Activated CD4-positive, alpha-beta memory T cell treated with anti-CD3 and anti-CD28 coated beads for 36 hours (primary cell): ENCODE results near the gene PDE4DIP. TPM values are rescaled to one million over a fixed set of nuclear protein-coding genes. Genes with fewer than 3 reads are reported as not detected.
"Not testable (repeated sequence)": the region's sequence is repeated elsewhere in the genome, so short reads cannot be mapped to it uniquely, and the experiment has no call there.

ENCODE experiments used
- CTCF ChIA-PET: fragments of 350-600 bp; sonication (Branson Sonifier 250); formaldehyde crosslinking; loops from one replicate; lab custom pipeline; 2021; ENCODE audit warnings: antibody characterized with exemption, inconsistent platforms; lab: Charles Lee
- POLR2A ChIA-PET: fragments of 350-600 bp; sonication (Branson Sonifier 250); formaldehyde crosslinking; loops from one replicate; lab custom pipeline; 2021; ENCODE audit warnings: antibody characterized with exemption; lab: Charles Lee
- DNase-seq: peaks from one replicate; pipeline ENCODE4 v3.0.0-alpha.2; 2020
- H3K27ac Mint-ChIP-seq: one replicate; pipeline ENCODE4 v1.8.0; 2021; ENCODE audit warnings: mixed read lengths
- H3K27me3 Mint-ChIP-seq: one replicate; pipeline ENCODE4 v1.8.0; 2021; ENCODE audit warnings: mixed read lengths
- H3K36me3 Mint-ChIP-seq: one replicate; pipeline ENCODE4 v1.8.0; 2021; ENCODE audit warnings: mixed read lengths
- H3K4me1 Mint-ChIP-seq: one replicate; pipeline ENCODE4 v1.8.0; 2021; ENCODE audit warnings: low read depth, mixed read lengths
- H3K4me3 Mint-ChIP-seq: one replicate; pipeline ENCODE4 v1.8.0; 2021; ENCODE audit warnings: mild to moderate bottlenecking, mixed read lengths
- H3K9me3 Mint-ChIP-seq: one replicate; pipeline ENCODE4 v1.8.0; 2021; ENCODE audit warnings: mixed read lengths
- intact Hi-C: fragments of 100-400 bp; cut with micrococcal nuclease; formaldehyde crosslinking; loops from one replicate; pipeline ENCODE4 v1.15.1; 2023
- total RNA-seq, 2 experiments: library from RNA; stranded (reverse); gene quantifications; one replicate each; pipeline ENCODE4 v1.2.3, GENCODE V29; 2021

The PDE4DIP gene
- total RNA-seq, 2 experiments from 2014 or later = 24.3 to 25.3 TPM

- H3K27me3 Mint-ChIP-seq, intact Hi-C loops, DNase-seq, H3K27ac Mint-ChIP-seq, H3K4me3 Mint-ChIP-seq, CTCF ChIA-PET, H3K9me3 Mint-ChIP-seq, H3K36me3 Mint-ChIP-seq, H3K4me1 Mint-ChIP-seq, POLR2A ChIA-PET: not testable (repeated sequence)
Measured at GRCh38 chr1:148850840-148851239, 6.6 kb downstream of the PDE4DIP start.

- H3K4me3 Mint-ChIP-seq, H3K9me3 Mint-ChIP-seq, H3K36me3 Mint-ChIP-seq, H3K27me3 Mint-ChIP-seq, DNase-seq, CTCF ChIA-PET, H3K27ac Mint-ChIP-seq, intact Hi-C loops, H3K4me1 Mint-ChIP-seq, POLR2A ChIA-PET: not testable (repeated sequence)
Measured at GRCh38 chr1:148851684-148852083, 7.5 kb downstream of the PDE4DIP start.

GRCh38 chr1:148853363-148853762 lies 9.1 kb downstream of the PDE4DIP start:
- H3K4me3 Mint-ChIP-seq, H3K27ac Mint-ChIP-seq, intact Hi-C loops, CTCF ChIA-PET, H3K4me1 Mint-ChIP-seq, H3K36me3 Mint-ChIP-seq, H3K9me3 Mint-ChIP-seq, H3K27me3 Mint-ChIP-seq, POLR2A ChIA-PET, DNase-seq: not testable (repeated sequence)

GRCh38 chr1:148854063-148854462 lies 9.8 kb downstream of the PDE4DIP start:
- intact Hi-C loops, POLR2A ChIA-PET, H3K9me3 Mint-ChIP-seq, H3K27ac Mint-ChIP-seq, H3K36me3 Mint-ChIP-seq, H3K27me3 Mint-ChIP-seq, H3K4me1 Mint-ChIP-seq, H3K4me3 Mint-ChIP-seq, CTCF ChIA-PET, DNase-seq: not testable (repeated sequence)

GRCh38 chr1:148855367-148855766 lies 11.1 kb downstream of the PDE4DIP start:
- H3K4me3 Mint-ChIP-seq, intact Hi-C loops, CTCF ChIA-PET, H3K9me3 Mint-ChIP-seq, H3K27me3 Mint-ChIP-seq, H3K4me1 Mint-ChIP-seq, POLR2A ChIA-PET, DNase-seq, H3K27ac Mint-ChIP-seq, H3K36me3 Mint-ChIP-seq: not testable (repeated sequence)

GRCh38 chr1:148860049-148860448 lies 15.8 kb downstream of the PDE4DIP start:
- H3K4me1 Mint-ChIP-seq, POLR2A ChIA-PET, intact Hi-C loops, H3K9me3 Mint-ChIP-seq, H3K36me3 Mint-ChIP-seq, H3K27ac Mint-ChIP-seq, CTCF ChIA-PET, H3K4me3 Mint-ChIP-seq, H3K27me3 Mint-ChIP-seq, DNase-seq: not testable (repeated sequence)

GRCh38 chr1:148860579-148861259 lies 16.5 kb downstream of the PDE4DIP start:
- H3K9me3 Mint-ChIP-seq, DNase-seq, H3K27ac Mint-ChIP-seq, H3K27me3 Mint-ChIP-seq, intact Hi-C loops, H3K36me3 Mint-ChIP-seq, H3K4me1 Mint-ChIP-seq, POLR2A ChIA-PET, CTCF ChIA-PET, H3K4me3 Mint-ChIP-seq: not testable (repeated sequence)

GRCh38 chr1:148862590-148862989 lies 18.4 kb downstream of the PDE4DIP start:
- H3K36me3 Mint-ChIP-seq, H3K4me1 Mint-ChIP-seq, DNase-seq, H3K27ac Mint-ChIP-seq, intact Hi-C loops, H3K27me3 Mint-ChIP-seq, POLR2A ChIA-PET, H3K9me3 Mint-ChIP-seq, CTCF ChIA-PET, H3K4me3 Mint-ChIP-seq: not testable (repeated sequence)

GRCh38 chr1:148868924-148869633 lies 24.9 kb downstream of the PDE4DIP start:
- intact Hi-C loops = not testable (repeated sequence)

GRCh38 chr1:148869634-148869961 lies 25.4 kb downstream of the PDE4DIP start:
- H3K27me3 Mint-ChIP-seq, CTCF ChIA-PET, H3K27ac Mint-ChIP-seq, DNase-seq, H3K36me3 Mint-ChIP-seq, intact Hi-C loops, POLR2A ChIA-PET, H3K4me3 Mint-ChIP-seq, H3K9me3 Mint-ChIP-seq, H3K4me1 Mint-ChIP-seq: not testable (repeated sequence)

More at GRCh38 chr1:148868924-148869633, 24.9 kb downstream of the PDE4DIP start:
- H3K27me3 Mint-ChIP-seq, H3K9me3 Mint-ChIP-seq, POLR2A ChIA-PET, DNase-seq, CTCF ChIA-PET, H3K27ac Mint-ChIP-seq, H3K4me3 Mint-ChIP-seq, H3K4me1 Mint-ChIP-seq, H3K36me3 Mint-ChIP-seq: not testable (repeated sequence)

GRCh38 chr1:148874408-148875388 lies 30.5 kb downstream of the PDE4DIP start:
- POLR2A ChIA-PET, CTCF ChIA-PET, H3K4me3 Mint-ChIP-seq, H3K27me3 Mint-ChIP-seq, H3K36me3 Mint-ChIP-seq, H3K4me1 Mint-ChIP-seq, H3K9me3 Mint-ChIP-seq, H3K27ac Mint-ChIP-seq, intact Hi-C loops, DNase-seq: not testable (repeated sequence)

GRCh38 chr1:148879812-148880416 lies 35.7 kb downstream of the PDE4DIP start:
- H3K36me3 Mint-ChIP-seq, intact Hi-C loops, H3K27me3 Mint-ChIP-seq, H3K27ac Mint-ChIP-seq, POLR2A ChIA-PET, H3K9me3 Mint-ChIP-seq, H3K4me1 Mint-ChIP-seq, H3K4me3 Mint-ChIP-seq, DNase-seq, CTCF ChIA-PET: not testable (repeated sequence)
